Neuronal stem cell (in vitro differentiated cells): ENCODE data around the gene USP14.
"Not testable (repeated sequence)": the region's sequence is repeated elsewhere in the genome, so short reads cannot be mapped to it uniquely, and the experiment has no call there.

Experiments used
- DNase-seq: peaks from one replicate; pipeline ENCODE4 v3.0.0-alpha.2; 2013; ENCODE audit warnings: low spot score
- H2AFZ ChIP-seq: one replicate; pipeline ENCODE4 v1.6.1; 2013; ENCODE audit warnings: mild to moderate bottlenecking, low read length, inconsistent platforms
- H2AK5ac ChIP-seq: 2 replicates; pipeline ENCODE4 v1.6.1; 2013; ENCODE audit warnings: low read depth, mild to moderate bottlenecking, inconsistent platforms, low read length, moderate library complexity, mixed read lengths
- H2BK120ac ChIP-seq: 2 replicates; pipeline ENCODE4 v1.6.1; 2013; ENCODE audit warnings: low read depth, mild to moderate bottlenecking, inconsistent platforms, low read length, moderate library complexity, mixed read lengths
- H2BK12ac ChIP-seq: one replicate; pipeline ENCODE4 v1.6.1; 2013; ENCODE audit warnings: low read length, inconsistent platforms
- H2BK15ac ChIP-seq: 2 replicates; pipeline ENCODE4 v1.6.1; 2013; ENCODE audit warnings: mild to moderate bottlenecking, low read length, inconsistent platforms, mixed read lengths
- H2BK5ac ChIP-seq: one replicate; pipeline ENCODE4 v1.6.1; 2013; ENCODE audit warnings: inconsistent platforms, mild to moderate bottlenecking, low read length, moderate library complexity
- H3K14ac ChIP-seq: one replicate; pipeline ENCODE4 v1.6.1; 2013; ENCODE audit warnings: low read length, inconsistent platforms
- H3K18ac ChIP-seq: 2 replicates; pipeline ENCODE4 v1.6.1; 2013; ENCODE audit warnings: low read length, inconsistent platforms
- H3K23ac ChIP-seq: 2 replicates; pipeline ENCODE4 v1.6.1; 2013; ENCODE audit warnings: low read depth, mild to moderate bottlenecking, mixed read lengths, low read length, inconsistent platforms; ENCODE audit not compliant: poor library complexity
- H3K27ac ChIP-seq: replicated peaks from 3 replicates; pipeline ENCODE4 v1.5.1; 2013; ENCODE audit warnings: low read length, inconsistent platforms
- H3K27me3 ChIP-seq, 3 experiments: 2 replicates each; pipeline ENCODE4 v1.6.1; 2013; ENCODE audit warnings: low read length in 3 of 3, mild to moderate bottlenecking in 2 of 3, inconsistent platforms in 1 of 3, low read depth in 1 of 3, mixed read lengths in 1 of 3, moderate library complexity in 1 of 3; ENCODE audit not compliant: control insufficient read depth in 3 of 3, insufficient read depth in 3 of 3
- H3K36me3 ChIP-seq, 2 donors: replicated peaks in 1 of 2; 2 replicates each; pipeline ENCODE4 v1.6.1; 2013; ENCODE audit warnings: low read length in 2 of 2; ENCODE audit not compliant: control insufficient read depth in 2 of 2, insufficient read depth in 2 of 2
- H3K4ac ChIP-seq: 2 replicates; pipeline ENCODE4 v1.6.1; 2013; ENCODE audit warnings: inconsistent platforms, mild to moderate bottlenecking, low read length, moderate library complexity
- H3K4me1 ChIP-seq, 2 donors: 1 replicate in 1 of 2; 2 replicates in 1 of 2; pipeline ENCODE4 v1.6.1; 2013; ENCODE audit warnings: low read length in 2 of 2, low read depth in 1 of 2; ENCODE audit not compliant: control insufficient read depth in 2 of 2, insufficient read depth in 1 of 2
- H3K4me2 ChIP-seq: one replicate; pipeline ENCODE4 v1.6.1; 2013; ENCODE audit warnings: mild to moderate bottlenecking, low read length, inconsistent platforms; ENCODE audit not compliant: insufficient read depth, poor library complexity, severe bottlenecking
- H3K4me3 ChIP-seq, 2 donors: 2 replicates each; pipeline ENCODE4 v1.5.1; 2013; ENCODE audit warnings: low read length in 2 of 2, mild to moderate bottlenecking in 2 of 2, inconsistent platforms in 1 of 2, moderate library complexity in 1 of 2
- H3K79me1 ChIP-seq: one replicate; pipeline ENCODE4 v1.6.1; 2013; ENCODE audit warnings: low read depth, mild to moderate bottlenecking, inconsistent platforms, low read length, moderate library complexity
- H3K9ac ChIP-seq: one replicate; pipeline ENCODE4 v1.6.1; 2013; ENCODE audit warnings: mild to moderate bottlenecking, low read depth, low read length, inconsistent platforms; ENCODE audit not compliant: poor library complexity
- H3K9me3 ChIP-seq, 2 donors: replicated peaks in 1 of 2; 2 replicates each; pipeline versions ENCODE3 to v1.6.1; 2013; ENCODE audit warnings: low read length in 2 of 2, mild to moderate bottlenecking in 2 of 2, inconsistent platforms in 1 of 2, low read depth in 1 of 2, mixed read lengths in 1 of 2, moderate library complexity in 1 of 2; ENCODE audit not compliant: control insufficient read depth in 2 of 2, insufficient read depth in 1 of 2
- H4K8ac ChIP-seq: one replicate; pipeline ENCODE4 v1.6.1; 2013; ENCODE audit warnings: low read depth, mild to moderate bottlenecking, inconsistent platforms, low read length, moderate library complexity
- H4K91ac ChIP-seq: one replicate; pipeline ENCODE4 v1.6.1; 2013; ENCODE audit warnings: low read length, low read depth, mild to moderate bottlenecking, inconsistent platforms; ENCODE audit not compliant: poor library complexity
- WGBS, 2 donors: extraction: QIAGEN DNeasy Blood & Tissue Kit; methylation state at CpG; one replicate each; pipeline ENCODE4 v1.1.7; 2013; ENCODE audit warnings: missing lambda C conversion rate in 2 of 2, mixed read lengths in 1 of 2; ENCODE audit not compliant: insufficient read length in 2 of 2, insufficient replicate concordance in 1 of 2; ENCODE audit errors: extremely low coverage in 2 of 2; 5-methylcytosine and 5-hydroxymethylcytosine counted together

USP14 gene

GRCh38 chr18:140670-141266, 17.6 kb upstream of the USP14 start:
- Histone ChIP-seq H3K4me1 (no peaks in the 10 kb centered on the region), H2AK5ac (no peak overlapping the region), H4K91ac (no peak overlapping the region), H3K4me2 (no peak overlapping the region), H3K27ac (no peak overlapping the region), H3K23ac (no peak overlapping the region), H3K18ac (no peak overlapping the region), H2BK5ac (no peak overlapping the region), H3K9ac (no peak overlapping the region), H3K4ac (no peak overlapping the region), H3K36me3 (no peaks in the 10 kb centered on the region), H3K14ac (no peak overlapping the region), H3K9me3 (peaks cover 0 to 4% of the 10 kb centered on the region in 2 donors), H3K4me3 (no peak overlapping the region), H2AFZ (no peak overlapping the region), H2BK12ac (no peak overlapping the region), H2BK15ac (no peak overlapping the region), H4K8ac (no peak overlapping the region), H3K79me1 (no peaks in the 10 kb centered on the region), H3K27me3 (peaks cover 0 to 3% (median 0%) of the 10 kb centered on the region in 3 experiments), H2BK120ac (no peak overlapping the region)
- no peak for DNase-seq
- no CpG with 5 or more reads among the region's 7 CpGs for WGBS, 2 donors

DNA sequence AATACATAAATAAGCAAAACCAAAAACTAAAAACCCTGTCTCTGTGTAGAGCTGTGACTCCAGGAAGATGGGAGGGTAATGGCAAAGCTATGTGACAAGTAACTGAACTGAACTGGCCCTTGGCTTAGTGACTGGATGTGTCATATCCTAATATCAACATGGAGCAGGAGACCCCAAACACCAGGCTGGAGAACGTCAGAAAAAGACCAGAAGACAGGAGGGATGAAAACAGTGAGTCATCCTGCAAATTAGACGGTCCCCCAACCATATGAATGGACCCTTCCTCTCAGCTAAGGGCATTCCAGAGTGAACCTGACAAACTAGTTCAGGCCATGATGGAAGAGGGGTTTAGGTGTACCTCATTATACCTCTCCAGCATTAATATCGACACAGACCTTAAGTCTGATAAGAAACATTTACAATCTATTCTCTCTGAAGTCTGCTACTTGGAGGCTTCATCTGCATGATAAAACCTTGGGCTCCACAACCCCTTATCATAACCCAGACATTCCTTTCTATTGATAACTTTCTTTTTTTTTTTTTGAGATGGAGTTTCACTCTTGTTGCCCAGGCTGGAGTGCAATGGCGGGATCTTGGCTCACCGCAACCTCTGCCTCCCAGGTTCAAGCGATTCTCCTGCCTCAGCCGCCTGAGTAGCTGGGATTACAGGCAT, 15.6 kb upstream of the USP14 start:
- not testable (repeated sequence) for H3K23ac ChIP-seq, H2BK120ac ChIP-seq, H2BK12ac ChIP-seq, H2AK5ac ChIP-seq, H3K4me1 ChIP-seq, H3K79me1 ChIP-seq, H3K18ac ChIP-seq, DNase-seq, H4K8ac ChIP-seq, H3K9me3 ChIP-seq, H3K4me2 ChIP-seq, H3K27ac ChIP-seq, H3K14ac ChIP-seq, H2BK5ac ChIP-seq, H4K91ac ChIP-seq, H3K9ac ChIP-seq, H3K4me3 ChIP-seq, H3K27me3 ChIP-seq, H2BK15ac ChIP-seq, H3K4ac ChIP-seq, H3K36me3 ChIP-seq, H2AFZ ChIP-seq
- no CpG with 5 or more reads among the region's 7 CpGs for WGBS, 2 donors

DNA sequence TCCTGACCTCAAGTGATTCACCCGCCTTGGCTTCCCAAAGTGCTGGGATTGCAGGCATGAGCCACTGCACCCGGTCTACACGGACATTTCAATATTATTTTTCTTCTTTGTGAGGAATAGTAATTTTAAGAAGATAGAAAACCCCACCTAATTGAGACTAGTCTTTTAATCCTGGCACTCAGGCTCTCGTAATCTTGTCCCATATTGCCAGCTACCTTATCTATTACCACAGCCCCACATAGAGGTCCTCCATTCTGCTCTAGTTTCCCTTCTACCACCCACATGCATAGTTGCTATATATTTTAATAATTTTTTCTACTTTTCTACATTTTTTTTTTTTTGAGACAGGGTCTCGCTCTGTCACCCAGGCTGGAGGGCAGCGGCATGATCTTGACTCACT, 9.5 kb upstream of the USP14 start:
- Histone ChIP-seq H3K4ac (no peak overlapping the region), H3K27ac (no peak overlapping the region), H3K79me1 (no peaks in the 10 kb centered on the region), H2BK120ac (no peak overlapping the region), H3K23ac (no peak overlapping the region), H3K18ac (no peak overlapping the region), H3K14ac (no peak overlapping the region), H3K36me3 (no peaks in the 10 kb centered on the region), H2BK5ac (no peak overlapping the region), H4K91ac (no peak overlapping the region), H3K27me3 (peaks cover 0 to 21% (median 0%) of the 10 kb centered on the region in 3 experiments), H3K4me3 (no peak overlapping the region), H2AK5ac (no peak overlapping the region), H2BK15ac (no peak overlapping the region), H2BK12ac (no peak overlapping the region), H3K9ac (no peak overlapping the region), H3K4me2 (no peak overlapping the region), H3K9me3 (no peaks in the 10 kb centered on the region), H2AFZ (no peak overlapping the region), H4K8ac (no peak overlapping the region), H3K4me1 (no peaks in the 10 kb centered on the region)
- no CpG with 5 or more reads among the region's 6 CpGs for WGBS, 2 donors
- DNase-seq, result no peak

- Histone ChIP-seq H3K23ac (no peak overlapping the region), H3K14ac (no peak overlapping the region), H4K91ac (no peak overlapping the region), H3K18ac (no peak overlapping the region), H3K4me1 (no peaks in the 10 kb centered on the region), H3K9ac (no peak overlapping the region), H3K27me3 (peaks cover 0 to 21% (median 0%) of the 10 kb centered on the region in 3 experiments), H2AFZ (no peak overlapping the region), H3K9me3 (no peaks in the 10 kb centered on the region), H3K27ac (no peak overlapping the region), H2BK5ac (no peak overlapping the region), H3K4me2 (no peak overlapping the region), H3K4me3 (no peak overlapping the region), H2BK120ac (no peak overlapping the region), H3K4ac (no peak overlapping the region), H3K79me1 (no peaks in the 10 kb centered on the region), H4K8ac (no peak overlapping the region), H2AK5ac (no peak overlapping the region), H2BK15ac (no peak overlapping the region), H3K36me3 (no peaks in the 10 kb centered on the region), H2BK12ac (no peak overlapping the region)
- DNase-seq, result no peak
- no CpG with 5 or more reads among the region's 7 CpGs for WGBS, 2 donors
Observed at GRCh38 chr18:154151-154550, 4.2 kb upstream of the USP14 start.
